Endodermal cell (in vitro differentiated cells): Measurements from ENCODE around the gene CLEC16A. TPM values are rescaled to one million over a fixed set of nuclear protein-coding genes. Genes with fewer than 3 reads are reported as not detected.

ENCODE experiments used
- DNase-seq: peaks from one replicate; pipeline ENCODE4 v3.0.0-alpha.2; 2017
- H3K27ac ChIP-seq: 2 replicates; pipeline ENCODE4 v1.5.1; 2013; ENCODE audit warnings: mild to moderate bottlenecking, low read depth, low read length, moderate library complexity
- H3K27me3 ChIP-seq: 2 replicates; pipeline ENCODE4 v1.6.1; 2013; ENCODE audit warnings: mild to moderate bottlenecking, low read length, moderate library complexity; ENCODE audit not compliant: insufficient read depth, control insufficient read depth, poor library complexity, severe bottlenecking
- H3K36me3 ChIP-seq: 2 replicates; pipeline ENCODE4 v1.7.0; 2013; ENCODE audit warnings: mild to moderate bottlenecking, low read length, moderate library complexity; ENCODE audit not compliant: control insufficient read depth, insufficient read depth
- H3K4me1 ChIP-seq: one replicate; pipeline ENCODE4 v1.7.0; 2013; ENCODE audit warnings: low read length; ENCODE audit not compliant: control insufficient read depth, insufficient read depth
- H3K4me3 ChIP-seq: 2 replicates; pipeline ENCODE4 v1.5.1; 2013; ENCODE audit warnings: mild to moderate bottlenecking, low read length, moderate library complexity
- H3K9ac ChIP-seq: 2 replicates; pipeline ENCODE4 v1.6.1; 2013; ENCODE audit warnings: mild to moderate bottlenecking, low read length, moderate library complexity; ENCODE audit not compliant: poor library complexity, severe bottlenecking; ENCODE audit errors: extremely low read depth
- H3K9me3 ChIP-seq: 2 replicates; pipeline ENCODE4 v1.6.1; 2013; ENCODE audit warnings: mild to moderate bottlenecking, low read length, moderate library complexity; ENCODE audit not compliant: control insufficient read depth
- H3K27ac Mint-ChIP-seq: 2 replicates; pipeline ENCODE4 v1.8.0; 2020; ENCODE audit warnings: mixed read lengths
- H3K27me3 Mint-ChIP-seq: 2 replicates; pipeline ENCODE4 v1.8.0; 2021; ENCODE audit warnings: mild to moderate bottlenecking, mixed read lengths; ENCODE audit not compliant: insufficient read depth
- H3K36me3 Mint-ChIP-seq: 2 replicates; pipeline ENCODE4 v1.8.0; 2020; ENCODE audit warnings: low read depth, mixed read lengths
- H3K4me1 Mint-ChIP-seq: 2 replicates; pipeline ENCODE4 v1.8.0; 2020; ENCODE audit warnings: mixed read lengths
- H3K4me3 Mint-ChIP-seq: 2 replicates; pipeline ENCODE4 v1.8.0; 2020; ENCODE audit warnings: mild to moderate bottlenecking, moderate library complexity, mixed read lengths
- H3K9me3 Mint-ChIP-seq: 2 replicates; pipeline ENCODE4 v1.8.0; 2020; ENCODE audit warnings: mild to moderate bottlenecking, mixed read lengths
- WGBS, 2 experiments: methylation state at CpG; one replicate each; pipeline versions ENCODE4 v1.1.5 to v1.1.7; 2013; ENCODE audit warnings: missing lambda C conversion rate in 2 of 2, mixed read lengths in 1 of 2; ENCODE audit not compliant: insufficient coverage in 1 of 2, insufficient read length in 1 of 2; 5-methylcytosine and 5-hydroxymethylcytosine counted together
- total RNA-seq, 2 donors: library from RNA; stranded (reverse); fragmentation: NEBNext Ultra II Directional in 1 of 2; extraction: Animal tissue kit (Norgen Biotek cat#: 25700) in 1 of 2; gene quantifications; 2 replicates in 1 of 2; 3 replicates in 1 of 2; pipeline ENCODE4 v1.2.1, GENCODE V29; 2021
- TF ChIP-seq, protein P1 (sequence below): fragments of 200-600 bp; sonication (generic); conservative IDR thresholded peaks from 2 replicates; pipeline ENCODE4 v1.5.0; 2021; ENCODE audit warnings: antibody characterized with exemption, mild to moderate bottlenecking

Gene CLEC16A
- total RNA-seq, 2 donors from 2014 or later: 19.5 to 28.3 TPM

DNA sequence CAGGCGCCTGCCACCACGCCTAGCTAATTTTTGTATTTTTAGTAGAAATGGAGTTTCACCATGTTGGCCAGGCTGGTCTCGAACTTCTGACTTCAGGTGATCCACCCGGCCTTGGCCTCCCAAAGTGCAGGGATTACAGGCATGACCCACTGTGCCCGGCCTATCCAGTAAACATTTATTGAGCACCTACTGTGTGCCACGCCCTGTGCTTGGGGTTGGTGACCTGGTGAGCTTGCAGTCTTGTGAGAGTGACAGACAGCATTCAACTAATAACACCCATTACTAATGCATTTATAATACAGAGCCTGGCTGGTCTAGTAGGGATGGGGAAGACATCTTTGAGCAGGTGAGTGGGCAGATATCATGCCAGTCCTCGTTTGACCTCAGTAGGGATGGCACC lies 198.6 kb downstream of the CLEC16A start:
- H3K9ac ChIP-seq: no peak overlapping the region
- peaks cover 38% of the 10 kb centered on the region for H3K4me1 ChIP-seq
- peaks cover 41% of the 10 kb centered on the region for H3K4me1 Mint-ChIP-seq
- H3K9me3 ChIP-seq: no peaks in the 10 kb centered on the region
- H3K36me3 Mint-ChIP-seq: no peaks in the 10 kb centered on the region
- H3K27me3 ChIP-seq: no peaks in the 10 kb centered on the region
- no peak overlapping the region for H3K4me3 Mint-ChIP-seq
- no peak overlapping the region for H3K27ac ChIP-seq
- no peaks in the 10 kb centered on the region for H3K36me3 ChIP-seq
- H3K27ac Mint-ChIP-seq: no peak overlapping the region
- no peak for DNase-seq
- no peaks in the 10 kb centered on the region for H3K27me3 Mint-ChIP-seq
- H3K4me3 ChIP-seq: no peak overlapping the region
- 93 to 100% methylated on average over 4 to 7 of the region's 7 CpGs for WGBS, 2 experiments
- TF ChIP-seq, protein P1, sequence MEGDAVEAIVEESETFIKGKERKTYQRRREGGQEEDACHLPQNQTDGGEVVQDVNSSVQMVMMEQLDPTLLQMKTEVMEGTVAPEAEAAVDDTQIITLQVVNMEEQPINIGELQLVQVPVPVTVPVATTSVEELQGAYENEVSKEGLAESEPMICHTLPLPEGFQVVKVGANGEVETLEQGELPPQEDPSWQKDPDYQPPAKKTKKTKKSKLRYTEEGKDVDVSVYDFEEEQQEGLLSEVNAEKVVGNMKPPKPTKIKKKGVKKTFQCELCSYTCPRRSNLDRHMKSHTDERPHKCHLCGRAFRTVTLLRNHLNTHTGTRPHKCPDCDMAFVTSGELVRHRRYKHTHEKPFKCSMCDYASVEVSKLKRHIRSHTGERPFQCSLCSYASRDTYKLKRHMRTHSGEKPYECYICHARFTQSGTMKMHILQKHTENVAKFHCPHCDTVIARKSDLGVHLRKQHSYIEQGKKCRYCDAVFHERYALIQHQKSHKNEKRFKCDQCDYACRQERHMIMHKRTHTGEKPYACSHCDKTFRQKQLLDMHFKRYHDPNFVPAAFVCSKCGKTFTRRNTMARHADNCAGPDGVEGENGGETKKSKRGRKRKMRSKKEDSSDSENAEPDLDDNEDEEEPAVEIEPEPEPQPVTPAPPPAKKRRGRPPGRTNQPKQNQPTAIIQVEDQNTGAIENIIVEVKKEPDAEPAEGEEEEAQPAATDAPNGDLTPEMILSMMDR: no peak
- no peaks in the 10 kb centered on the region for H3K9me3 Mint-ChIP-seq

DNA sequence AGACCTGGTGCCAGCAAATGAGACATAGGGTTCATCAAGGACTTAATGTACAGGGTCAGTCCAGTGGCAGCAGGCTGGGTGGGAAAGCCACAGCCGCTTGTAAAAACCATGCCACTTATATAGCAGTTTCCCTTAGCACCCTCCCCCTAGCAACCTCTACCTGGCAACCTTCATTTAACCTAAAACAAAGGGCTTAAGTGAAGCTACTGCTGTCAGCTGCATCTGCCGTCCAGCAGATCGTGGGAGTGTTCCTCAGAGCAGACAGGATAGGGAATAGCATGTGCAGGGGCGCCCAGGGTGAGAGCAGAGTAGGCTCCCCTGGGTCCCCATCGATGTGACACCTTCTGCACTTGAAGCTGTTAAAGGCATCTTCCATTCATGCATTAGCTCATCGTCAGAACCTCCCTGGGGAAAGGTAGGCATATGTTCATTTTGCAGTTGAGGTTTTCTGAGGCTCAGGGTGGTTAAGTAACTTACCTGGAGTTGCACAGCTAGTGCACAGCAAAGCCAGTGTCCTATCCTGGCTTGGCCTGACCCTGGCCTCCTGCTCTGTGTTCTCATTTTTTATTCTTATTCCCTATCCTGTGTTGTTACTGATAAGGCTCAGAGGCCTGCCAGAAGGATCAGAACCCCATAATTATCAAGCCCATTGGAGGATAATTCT lies 199.1 kb downstream of the CLEC16A start:
- Mint-ChIP-seq H3K4me3 (no peak overlapping the region), H3K4me1 (peaks cover 36% of the 10 kb centered on the region), H3K9me3 (no peaks in the 10 kb centered on the region), H3K27ac (no peak overlapping the region), H3K27me3 (no peaks in the 10 kb centered on the region), H3K36me3 (no peaks in the 10 kb centered on the region)
- no peaks in the 10 kb centered on the region for H3K9me3 ChIP-seq
- no peak overlapping the region for H3K9ac ChIP-seq
- WGBS, 2 experiments: 92 to 94% methylated on average over 6 of the region's 6 CpGs
- peaks cover 35% of the 10 kb centered on the region for H3K4me1 ChIP-seq
- H3K27ac ChIP-seq: no peak overlapping the region
- no peaks in the 10 kb centered on the region for H3K27me3 ChIP-seq
- H3K36me3 ChIP-seq: no peaks in the 10 kb centered on the region
- DNase-seq: no peak
- H3K4me3 ChIP-seq: no peak overlapping the region
- TF ChIP-seq, protein P1: no peak

DNA sequence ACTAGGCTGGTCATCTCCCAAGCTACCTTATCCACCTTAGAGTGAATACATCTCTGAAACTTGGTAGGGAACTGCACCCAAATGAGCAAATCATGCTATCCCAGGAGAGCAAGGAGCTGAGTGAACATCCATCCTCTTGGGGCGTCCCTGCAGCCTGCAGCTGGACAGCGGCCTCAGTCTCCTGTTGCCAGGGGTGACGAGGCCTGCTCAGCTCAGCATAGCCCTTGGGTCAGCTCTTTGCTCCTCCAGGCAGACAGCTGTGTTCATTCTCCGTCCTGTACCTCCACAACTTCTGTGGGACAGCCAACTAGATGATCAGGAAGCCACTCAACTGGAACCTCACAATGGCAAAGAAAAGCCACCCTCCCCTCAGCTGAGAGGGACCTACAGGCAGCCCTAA lies 199.8 kb downstream of the CLEC16A start:
- TF ChIP-seq, protein P1: no peak
- H3K27me3 ChIP-seq: no peaks in the 10 kb centered on the region
- no peaks in the 10 kb centered on the region for H3K36me3 ChIP-seq
- H3K4me1 ChIP-seq: peaks cover 29% of the 10 kb centered on the region
- H3K4me3 ChIP-seq: no peak overlapping the region
- 85 to 95% methylated on average over 3 to 4 of the region's 4 CpGs for WGBS, 2 experiments
- Mint-ChIP-seq H3K4me3 (no peak overlapping the region), H3K27me3 (no peaks in the 10 kb centered on the region), H3K36me3 (no peaks in the 10 kb centered on the region), H3K9me3 (no peaks in the 10 kb centered on the region), H3K4me1 (peaks cover 30% of the 10 kb centered on the region), H3K27ac (no peak overlapping the region)
- DNase-seq: no peak
- no peak overlapping the region for H3K27ac ChIP-seq
- no peaks in the 10 kb centered on the region for H3K9me3 ChIP-seq
- H3K9ac ChIP-seq: no peak overlapping the region
